H1 (cell line): ENCODE measurements around the gene MLPH. TPM values are rescaled to one million over a fixed set of nuclear protein-coding genes. Genes with fewer than 3 reads are reported as not detected.

Experiments used
- JUN ChIP-seq: IDR thresholded peaks from 2 replicates; pipeline ENCODE4 v1.6.1; 2011; ENCODE audit warnings: low read depth, mild to moderate bottlenecking, improper control_type of control experiment, low read length
- polyA plus RNA-seq, 7 experiments: library from polyadenylated mRNA; depleted of rRNA in 3 of 7; stranded (reverse) in 5 of 7; unstranded in 2 of 7; fragments of >200 nt in 5 of 7; fragments of 200-250 nt in 2 of 7; gene quantifications; 1 replicate in 5 of 7; 2 replicates in 1 of 7; 4 replicates in 1 of 7; pipeline versions ENCODE4 v1.2.1 to v1.2.3, GENCODE V29; 2011 to 2013; ENCODE audit warnings: missing spikeins in 2 of 7, mixed read lengths in 2 of 7
- total RNA-seq: library from RNA; stranded (reverse); fragmentation: NEBNext Ultra II Directional; extraction: Animal tissue kit (Norgen Biotek cat#: 25700); gene quantifications from 2 replicates; pipeline ENCODE4 v1.2.1, GENCODE V29; 2021
- TF ChIP-seq, protein P1 (sequence below): IDR thresholded peaks from 2 replicates; pipeline ENCODE4 v1.6.1; 2012; ENCODE audit warnings: inconsistent platforms

MLPH gene
- total and polyA plus RNA-seq, 2 of the 8 experiments (the other 6 are each of a cell fraction or from before 2014, with no cell fraction given) = 12.7 to 17.0 TPM

GRCh38 chr2:237592425-237592980 lies 105.5 kb downstream of the MLPH start (continued):
- TF ChIP-seq, protein P1, sequence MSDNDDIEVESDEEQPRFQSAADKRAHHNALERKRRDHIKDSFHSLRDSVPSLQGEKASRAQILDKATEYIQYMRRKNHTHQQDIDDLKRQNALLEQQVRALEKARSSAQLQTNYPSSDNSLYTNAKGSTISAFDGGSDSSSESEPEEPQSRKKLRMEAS = no peak
- TF ChIP-seq JUN = no peak
- TF ChIP-seq, all 59 proteins: peak for 0
